ENCODE measurements around the gene TADA2A.
"Not testable (repeated sequence)": the region's sequence is repeated elsewhere in the genome, so short reads cannot be mapped to it uniquely, and the experiment has no call there.

TADA2A gene

GRCh38 chr17:37399265-37399803 lies 7.4 kb upstream of the TADA2A start:
- no peak for DNase-seq (ENCODE audit: low read depth in 1 of 2, low spot score in 1 of 2)

GRCh38 chr17:37400505-37400904 lies 6.2 kb upstream of the TADA2A start:
- no peak for DNase-seq (ENCODE audit: low read depth in 1 of 2, low spot score in 1 of 2)

- DNase-seq (ENCODE audit: low read depth in 1 of 2, low spot score in 1 of 2): not testable (repeated sequence)
These were observed 1.2 kb upstream of the TADA2A start for GRCh38 chr17:37405522-37405921.

GRCh38 chr17:37405955-37406634 lies 591 bp upstream of the TADA2A start:
- DNase-seq (ENCODE audit: low read depth in 1 of 2, low spot score in 1 of 2): no peak

GRCh38 chr17:37408145-37408479 lies 1.4 kb downstream of the TADA2A start:
- DNase-seq (ENCODE audit: low read depth in 1 of 2, low spot score in 1 of 2): not testable (repeated sequence)

- DNase-seq (ENCODE audit: low read depth in 1 of 2, low spot score in 1 of 2): no peak
These were observed 3.7 kb downstream of the TADA2A start for GRCh38 chr17:37410357-37410756.

- no peak for DNase-seq (ENCODE audit: low read depth in 1 of 2, low spot score in 1 of 2)
These were observed 7.3 kb downstream of the TADA2A start for GRCh38 chr17:37413875-37414519.

GRCh38 chr17:37417852-37418251 lies 11.2 kb downstream of the TADA2A start:
- no peak for DNase-seq (ENCODE audit: low read depth in 1 of 2, low spot score in 1 of 2)

- DNase-seq (ENCODE audit: low read depth in 1 of 2, low spot score in 1 of 2): no peak
These were observed 16.4 kb downstream of the TADA2A start for GRCh38 chr17:37422971-37423625.

GRCh38 chr17:37425268-37425667 lies 18.6 kb downstream of the TADA2A start:
- no peak for DNase-seq (ENCODE audit: low read depth in 1 of 2, low spot score in 1 of 2)

GRCh38 chr17:37429039-37429438 lies 22.4 kb downstream of the TADA2A start:
- no peak for DNase-seq (ENCODE audit: low read depth in 1 of 2, low spot score in 1 of 2)

- DNase-seq (ENCODE audit: low read depth in 1 of 2, low spot score in 1 of 2): no peak
These were observed 22.8 kb downstream of the TADA2A start for GRCh38 chr17:37429453-37429852.

- no peak for DNase-seq (ENCODE audit: low read depth in 1 of 2, low spot score in 1 of 2)
These were observed 23.5 kb downstream of the TADA2A start for GRCh38 chr17:37430051-37430627.

- no peak for DNase-seq (ENCODE audit: low read depth in 1 of 2, low spot score in 1 of 2)
These were observed 26.0 kb downstream of the TADA2A start for GRCh38 chr17:37432671-37433070.

- DNase-seq (ENCODE audit: low read depth in 1 of 2, low spot score in 1 of 2): no peak
These were observed 31.5 kb downstream of the TADA2A start for GRCh38 chr17:37438141-37438540.

- DNase-seq (ENCODE audit: low read depth in 1 of 2, low spot score in 1 of 2): no peak
These were observed 33.7 kb downstream of the TADA2A start for GRCh38 chr17:37440424-37440823.

- DNase-seq (ENCODE audit: low read depth in 1 of 2, low spot score in 1 of 2): not testable (repeated sequence)
These were observed 34.8 kb downstream of the TADA2A start for GRCh38 chr17:37441369-37442014.

- no peak for DNase-seq (ENCODE audit: low read depth in 1 of 2, low spot score in 1 of 2)
These were observed 39.3 kb downstream of the TADA2A start for GRCh38 chr17:37446027-37446426.

- DNase-seq (ENCODE audit: low read depth in 1 of 2, low spot score in 1 of 2): no peak
These were observed 41.0 kb downstream of the TADA2A start for GRCh38 chr17:37447641-37448040.

- no peak for DNase-seq (ENCODE audit: low read depth in 1 of 2, low spot score in 1 of 2)
These were observed 43.4 kb downstream of the TADA2A start for GRCh38 chr17:37450112-37450511.

GRCh38 chr17:37457801-37458200 lies 51.1 kb downstream of the TADA2A start:
- DNase-seq (ENCODE audit: low read depth in 1 of 2, low spot score in 1 of 2): not testable (repeated sequence)
